Osteocyte (in vitro differentiated cells): Measurements from ENCODE around the gene HS3ST2. TPM values are rescaled to one million over a fixed set of nuclear protein-coding genes. Genes with fewer than 3 reads are reported as not detected.
"Not testable (repeated sequence)": the region's sequence is repeated elsewhere in the genome, so short reads cannot be mapped to it uniquely, and the experiment has no call there.

Experiments used
- DNase-seq: peaks from one replicate; pipeline ENCODE4 v3.0.0; 2021; ENCODE audit warnings: mixed read lengths; ENCODE audit not compliant: unreplicated experiment; ENCODE audit errors: extremely low spot score
- H3K27ac Mint-ChIP-seq: one replicate; pipeline ENCODE4 v1.8.0; 2021; ENCODE audit warnings: mild to moderate bottlenecking, mixed read lengths; ENCODE audit not compliant: unreplicated experiment
- H3K27me3 Mint-ChIP-seq: one replicate; pipeline ENCODE4 v1.8.0; 2021; ENCODE audit warnings: mixed read lengths; ENCODE audit not compliant: unreplicated experiment
- H3K36me3 Mint-ChIP-seq: one replicate; pipeline ENCODE4 v1.8.0; 2021; ENCODE audit warnings: mixed read lengths; ENCODE audit not compliant: unreplicated experiment
- H3K4me1 Mint-ChIP-seq: one replicate; pipeline ENCODE4 v1.8.0; 2021; ENCODE audit warnings: mixed read lengths; ENCODE audit not compliant: unreplicated experiment
- H3K4me3 Mint-ChIP-seq: one replicate; pipeline ENCODE4 v1.8.0; 2021; ENCODE audit warnings: mild to moderate bottlenecking, moderate library complexity, mixed read lengths; ENCODE audit not compliant: unreplicated experiment
- H3K9me3 Mint-ChIP-seq: one replicate; pipeline ENCODE4 v1.8.0; 2021; ENCODE audit warnings: mixed read lengths; ENCODE audit not compliant: unreplicated experiment
- total RNA-seq: library from RNA; stranded (reverse); gene quantifications from 2 replicates; pipeline ENCODE4 v1.2.1, GENCODE V29; 2021
- TF ChIP-seq, protein P1 (sequence below): fragments of 200-600 bp; sonication (generic); IDR thresholded peaks from 2 replicates; pipeline ENCODE4 v1.5.0; 2021; ENCODE audit warnings: antibody characterized with exemption, mild to moderate bottlenecking, moderate library complexity

The HS3ST2 gene
- total RNA-seq, 1 donor from 2014 or later, result not detected

DNA sequence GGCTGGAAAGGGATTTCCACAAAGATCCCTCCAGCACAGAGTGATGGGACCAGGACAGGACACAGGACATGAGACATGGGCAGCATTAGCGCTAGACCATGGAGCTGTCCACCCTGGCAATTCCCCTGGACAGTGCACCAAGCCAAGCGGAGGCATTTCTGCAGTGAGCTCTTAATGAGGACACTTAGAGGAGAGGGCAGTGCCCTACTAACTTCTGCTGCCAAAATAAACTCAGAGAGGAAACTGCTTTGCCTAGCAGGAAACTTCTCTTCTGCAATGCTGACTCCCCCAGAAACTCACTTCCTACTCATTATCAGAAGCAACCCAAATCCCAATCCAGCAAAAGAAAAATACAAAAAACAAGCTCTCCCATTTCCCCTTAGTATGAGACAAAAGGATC lies 119.2 kb downstream of the HS3ST2 start:
- TF ChIP-seq, protein P1, sequence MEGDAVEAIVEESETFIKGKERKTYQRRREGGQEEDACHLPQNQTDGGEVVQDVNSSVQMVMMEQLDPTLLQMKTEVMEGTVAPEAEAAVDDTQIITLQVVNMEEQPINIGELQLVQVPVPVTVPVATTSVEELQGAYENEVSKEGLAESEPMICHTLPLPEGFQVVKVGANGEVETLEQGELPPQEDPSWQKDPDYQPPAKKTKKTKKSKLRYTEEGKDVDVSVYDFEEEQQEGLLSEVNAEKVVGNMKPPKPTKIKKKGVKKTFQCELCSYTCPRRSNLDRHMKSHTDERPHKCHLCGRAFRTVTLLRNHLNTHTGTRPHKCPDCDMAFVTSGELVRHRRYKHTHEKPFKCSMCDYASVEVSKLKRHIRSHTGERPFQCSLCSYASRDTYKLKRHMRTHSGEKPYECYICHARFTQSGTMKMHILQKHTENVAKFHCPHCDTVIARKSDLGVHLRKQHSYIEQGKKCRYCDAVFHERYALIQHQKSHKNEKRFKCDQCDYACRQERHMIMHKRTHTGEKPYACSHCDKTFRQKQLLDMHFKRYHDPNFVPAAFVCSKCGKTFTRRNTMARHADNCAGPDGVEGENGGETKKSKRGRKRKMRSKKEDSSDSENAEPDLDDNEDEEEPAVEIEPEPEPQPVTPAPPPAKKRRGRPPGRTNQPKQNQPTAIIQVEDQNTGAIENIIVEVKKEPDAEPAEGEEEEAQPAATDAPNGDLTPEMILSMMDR, result no peak
- no peak overlapping the region for H3K27ac Mint-ChIP-seq
- H3K4me1 Mint-ChIP-seq, result no peaks in the 10 kb centered on the region
- DNase-seq, result no peak
- H3K4me3 Mint-ChIP-seq, result no peak overlapping the region
- H3K27me3 Mint-ChIP-seq, result no peaks in the 10 kb centered on the region
- H3K9me3 Mint-ChIP-seq, result no peaks in the 10 kb centered on the region
- H3K36me3 Mint-ChIP-seq, result no peaks in the 10 kb centered on the region

DNA sequence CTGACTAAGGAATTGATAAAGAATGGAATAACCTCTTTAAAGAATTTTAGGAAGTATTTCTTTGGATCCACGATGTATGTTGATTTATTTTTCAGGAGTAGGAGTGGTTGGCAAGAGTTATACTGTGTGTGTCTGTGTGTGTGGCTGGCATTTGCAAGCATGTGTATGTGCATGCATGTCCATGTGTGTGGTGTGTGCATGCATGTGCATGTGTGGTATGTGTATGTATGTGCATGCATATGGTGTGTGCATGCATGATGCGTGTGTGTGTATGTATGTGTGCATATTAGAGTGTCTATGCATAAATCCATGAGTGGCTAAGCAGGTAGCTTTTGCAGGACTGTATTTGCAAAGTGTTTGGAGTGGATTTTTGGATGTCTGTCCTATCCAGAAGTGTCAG lies 120.8 kb downstream of the HS3ST2 start:
- Mint-ChIP-seq H3K27ac (no peak overlapping the region), H3K4me1 (no peaks in the 10 kb centered on the region), H3K4me3 (no peak overlapping the region), H3K27me3 (no peaks in the 10 kb centered on the region), H3K36me3 (no peaks in the 10 kb centered on the region), H3K9me3 (no peaks in the 10 kb centered on the region)
- DNase-seq, result no peak
- TF ChIP-seq, protein P1, result no peak

DNA sequence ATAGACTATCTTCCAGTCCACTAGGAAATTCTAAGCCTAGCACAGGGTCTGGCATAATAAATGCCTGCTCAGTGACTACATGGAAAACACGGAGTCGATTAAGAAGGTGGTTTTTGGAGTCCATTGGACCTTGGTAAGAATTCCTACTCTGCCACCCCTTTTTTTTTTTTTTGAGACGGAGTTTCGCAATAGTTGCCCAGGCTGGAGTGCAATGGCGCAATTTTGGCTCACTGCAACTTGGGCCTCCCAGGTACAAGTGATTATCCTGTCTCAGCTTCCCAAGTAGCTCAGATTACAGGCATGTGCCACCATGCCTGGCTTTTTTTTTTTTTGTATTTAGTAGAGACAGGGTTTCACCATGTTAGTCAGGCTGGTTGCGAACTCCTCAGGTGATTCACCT lies 123.2 kb downstream of the HS3ST2 start:
- peaks cover 4% of the 10 kb centered on the region for H3K9me3 Mint-ChIP-seq
- no peak overlapping the region for H3K4me3 Mint-ChIP-seq
- DNase-seq, result no peak
- TF ChIP-seq, protein P1, result no peak
- H3K4me1 Mint-ChIP-seq, result no peaks in the 10 kb centered on the region
- H3K27ac Mint-ChIP-seq, result no peak overlapping the region
- H3K36me3 Mint-ChIP-seq, result no peaks in the 10 kb centered on the region
- no peaks in the 10 kb centered on the region for H3K27me3 Mint-ChIP-seq

DNA sequence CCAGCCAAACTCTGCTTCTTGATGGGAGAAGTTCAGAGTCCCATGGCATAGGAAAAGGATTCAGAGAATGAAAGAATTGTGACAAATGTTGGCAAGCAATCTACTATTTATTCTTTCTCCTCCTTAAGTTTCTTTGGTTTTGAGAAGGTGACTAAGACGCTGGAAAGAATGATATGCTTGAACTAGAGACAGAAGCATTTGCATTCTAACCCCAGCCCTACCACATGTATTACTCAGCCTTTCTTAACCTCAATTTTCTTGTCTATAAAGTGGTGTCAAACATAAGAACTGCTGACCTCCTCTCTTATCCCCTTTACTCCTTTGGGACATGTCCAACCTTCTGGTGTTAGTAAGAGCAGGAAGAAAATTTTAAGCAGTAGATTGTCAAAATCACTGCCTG lies 124.7 kb downstream of the HS3ST2 start:
- TF ChIP-seq, protein P1, result no peak
- H3K36me3 Mint-ChIP-seq, result no peaks in the 10 kb centered on the region
- no peak overlapping the region for H3K27ac Mint-ChIP-seq
- no peak overlapping the region for H3K4me3 Mint-ChIP-seq
- peaks cover 4% of the 10 kb centered on the region for H3K9me3 Mint-ChIP-seq
- H3K4me1 Mint-ChIP-seq, result no peaks in the 10 kb centered on the region
- no peak for DNase-seq
- H3K27me3 Mint-ChIP-seq, result no peaks in the 10 kb centered on the region

DNA sequence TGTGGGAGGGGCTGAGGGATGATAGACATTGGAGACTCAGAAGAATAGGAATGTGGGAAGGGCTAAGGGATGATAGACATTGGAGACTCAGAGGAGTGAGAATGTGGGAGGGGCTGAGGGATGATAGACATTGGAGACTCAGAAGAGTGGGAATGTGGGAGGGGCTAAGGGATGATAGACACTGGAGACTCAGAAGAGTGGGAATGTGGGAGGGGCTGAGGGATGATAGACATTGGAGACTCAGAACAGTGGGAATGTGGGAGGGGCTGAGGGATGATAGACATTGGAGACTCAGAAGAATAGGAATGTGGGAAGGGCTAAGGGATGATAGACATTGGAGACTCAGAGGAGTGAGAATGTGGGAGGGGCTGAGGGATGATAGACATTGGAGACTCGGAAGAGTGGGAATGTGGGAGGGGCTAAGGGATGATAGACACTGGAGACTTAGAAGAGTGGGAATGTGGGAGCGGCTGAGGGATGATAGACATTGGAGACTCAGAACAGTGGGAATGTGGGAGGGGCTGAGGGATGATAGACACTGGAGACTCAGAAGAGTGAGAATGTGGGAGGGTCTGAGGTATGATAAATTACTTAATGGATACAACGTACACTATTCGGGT lies 125.9 kb downstream of the HS3ST2 start:
- H3K27ac Mint-ChIP-seq, H3K27me3 Mint-ChIP-seq, H3K4me3 Mint-ChIP-seq, H3K9me3 Mint-ChIP-seq, H3K36me3 Mint-ChIP-seq, DNase-seq, H3K4me1 Mint-ChIP-seq: not testable (repeated sequence)
